ENCODE data around the gene GARNL3.

- TF ChIP-seq POLR2AphosphoS5 (IDR thresholded peaks at IDR 0.05) (no peak), CTCF (IDR thresholded peaks at IDR 0.05) (no peak), POLR2A (IDR thresholded peaks at IDR 0.05) (no peak)
Measured at GRCh38 chr9:127277770-127278169, 13.2 kb downstream of the GARNL3 start.

Measured in breast epithelium (tissue), 3 donors.